Diencephalon (tissue), 1 donor: ENCODE results near the gene CCDC9B. TPM values are rescaled to one million over a fixed set of nuclear protein-coding genes. Genes with fewer than 3 reads are reported as not detected.

ENCODE experiments used
- total RNA-seq: library from RNA; depleted of rRNA; stranded (reverse); fragments of >200 nt; gene quantifications from one replicate; pipeline ENCODE4 v1.2.3, GENCODE V29; 2014

Gene CCDC9B
- total RNA-seq = 1.4 TPM

GRCh38 chr15:40340740-40341400 lies at the start of gene CCDC9B:
Gene CCDC9B (minus strand): TSS chr15:40340939. CDS start chr15:40340819, 120 bp downstream.

GRCh38 chr15:40382580-40383456 lies 42.1 kb upstream of the CCDC9B start, which contains the start of gene KNSTRN:
Gene KNSTRN (plus strand): TSS chr15:40382721. CDS start chr15:40382836, 115 bp downstream.

GRCh38 chr15:40357723-40358470 lies 17.2 kb upstream of the CCDC9B start, which contains the start of gene DISP2:
Gene DISP2 (plus strand): TSS chr15:40358219. CDS start chr15:40358322, 103 bp downstream.

GRCh38 chr15:40323239-40323952 lies 17.3 kb downstream of the CCDC9B start, which contains the start of gene INAFM2:
Gene INAFM2 (plus strand): TSS chr15:40323692. CDS start chr15:40324056, 364 bp downstream.

GRCh38 chr15:40307421-40308211 lies 33.1 kb downstream of the CCDC9B start, which contains the start of gene PLCB2:
Gene PLCB2 (minus strand): TSS chr15:40307935. CDS start chr15:40307672, 263 bp downstream.

GRCh38 chr15:40282869-40283614 lies 57.7 kb downstream of the CCDC9B start, which contains the start of gene ANKRD63:
Gene ANKRD63 (minus strand): TSS chr15:40283064. CDS start chr15:40282586, 478 bp downstream.

Other genes starting within 250 kb of the CCDC9B start
- gene BMF, start 232.1 kb downstream of the CCDC9B start, total RNA-seq = 3.2 TPM
- 22.6 TPM for gene BUB1B, start 179.9 kb downstream of the CCDC9B start, total RNA-seq
- 23.5 TPM for gene PAK6, start 101.9 kb downstream of the CCDC9B start, total RNA-seq
- 2.3 TPM for gene ANKRD63, start 57.9 kb downstream of the CCDC9B start, total RNA-seq
- gene PLCB2, start 33.0 kb downstream of the CCDC9B start, total RNA-seq = 10.6 TPM
- 10.6 TPM for gene INAFM2, start 17.2 kb downstream of the CCDC9B start, total RNA-seq
- not detected for gene PHGR1, start 10.1 kb upstream of the CCDC9B start, total RNA-seq
- 18.0 TPM for gene DISP2, start 17.3 kb upstream of the CCDC9B start, total RNA-seq
- 25.6 TPM for gene KNSTRN, start 41.8 kb upstream of the CCDC9B start, total RNA-seq
- 37.1 TPM for gene IVD, start 64.9 kb upstream of the CCDC9B start, total RNA-seq
- gene BAHD1, start 100.0 kb upstream of the CCDC9B start, total RNA-seq = 7.4 TPM
- gene CHST14, start 130.0 kb upstream of the CCDC9B start, total RNA-seq = 1.8 TPM
- gene CCDC32, start 224.1 kb upstream of the CCDC9B start, total RNA-seq = 25.1 TPM
- 11.8 TPM for gene RPUSD2, start 228.4 kb upstream of the CCDC9B start, total RNA-seq